Large intestine (tissue), 3 donors: ENCODE measurements around the gene FGB. TPM values are rescaled to one million over a fixed set of nuclear protein-coding genes. Genes with fewer than 3 reads are reported as not detected.
A peak's percentile ranks its signal among the peaks of the same experiment; 100 is the strongest.

Source experiments
- DNase-seq, 2 donors: peaks; one replicate each; pipeline versions ENCODE4 v3.0.0 to v3.0.0-alpha.2; 2013
- H3K27ac ChIP-seq: one replicate; pipeline ENCODE4 v1.5.1; 2013; ENCODE audit warnings: low read length
- H3K27me3 ChIP-seq: 2 replicates; pipeline ENCODE4 v1.6.1; 2013; ENCODE audit warnings: low read length; ENCODE audit not compliant: control insufficient read depth, insufficient read depth
- H3K36me3 ChIP-seq: 2 replicates; pipeline ENCODE4 v1.6.1; 2013; ENCODE audit warnings: low read length; ENCODE audit not compliant: control insufficient read depth, insufficient read depth
- H3K4me1 ChIP-seq: one replicate; pipeline ENCODE4 v1.6.1; 2013; ENCODE audit warnings: low read length; ENCODE audit not compliant: control insufficient read depth, insufficient read depth
- H3K4me3 ChIP-seq: one replicate; pipeline ENCODE4 v1.5.1; 2013; ENCODE audit warnings: low read length
- H3K9me3 ChIP-seq: one replicate; pipeline ENCODE4 v1.6.1; 2013; ENCODE audit warnings: mild to moderate bottlenecking, low read depth, low read length, moderate library complexity; ENCODE audit not compliant: control insufficient read depth
- WGBS: methylation state at CpG from one replicate; pipeline ENCODE4 v1.1.5; 2013; ENCODE audit warnings: low lambda C conversion rate; ENCODE audit not compliant: insufficient coverage; 5-methylcytosine and 5-hydroxymethylcytosine counted together
- polyA plus RNA-seq: library from polyadenylated mRNA; unstranded; fragments of 120-200 nt; gene quantifications from one replicate; pipeline ENCODE4 v1.2.1, GENCODE V29; 2013

The FGB gene
- polyA plus RNA-seq, 1 donor, result 213 TPM

DNA sequence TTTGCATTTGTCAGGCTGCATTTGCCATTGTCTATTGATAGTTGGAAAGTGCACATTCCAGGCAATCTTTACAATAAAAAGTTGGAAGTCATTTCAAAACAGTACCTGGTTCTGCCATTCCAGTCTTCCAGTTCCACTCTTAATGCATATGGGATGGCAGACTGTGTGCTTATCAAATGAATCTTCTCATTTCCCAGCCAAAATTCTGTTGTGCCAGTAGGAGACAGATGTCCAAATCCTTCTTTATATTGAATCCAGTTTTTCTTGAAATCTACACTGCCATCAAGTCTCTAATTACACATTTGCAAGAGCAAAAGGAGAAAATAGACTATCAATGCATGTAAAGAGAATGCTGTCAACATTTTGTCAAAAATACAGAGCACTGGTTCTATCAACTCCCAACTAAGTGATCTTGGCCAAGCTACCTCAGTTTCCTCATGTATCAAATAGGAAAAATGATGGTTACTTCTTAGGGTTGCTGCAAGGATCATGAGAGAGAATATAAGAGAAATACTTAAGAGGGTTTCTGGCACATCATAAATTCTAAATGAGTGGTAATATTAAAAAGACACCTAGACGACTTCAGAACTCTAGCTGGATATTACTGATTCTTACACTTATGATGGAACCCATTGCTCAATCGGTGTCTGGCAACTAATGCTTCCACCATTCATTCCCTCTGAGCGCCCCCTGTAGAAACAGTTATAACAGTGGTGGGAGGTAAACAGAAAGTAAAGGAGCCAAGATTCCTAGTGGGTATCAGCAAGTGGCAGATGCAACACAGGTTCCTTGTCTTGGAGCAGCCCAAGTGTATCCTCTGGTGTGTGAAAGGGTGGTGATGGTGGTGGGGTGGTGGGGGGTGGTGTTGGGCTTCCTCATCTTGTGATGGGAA lies 45.8 kb downstream of the FGB start:
- Histone ChIP-seq H3K36me3 (peaks cover 2% of the 10 kb centered on the region), H3K4me1 (peaks cover 6% of the 10 kb centered on the region), H3K4me3 (no peak overlapping the region), H3K27me3 (no peaks in the 10 kb centered on the region), H3K9me3 (no peaks in the 10 kb centered on the region), H3K27ac (no peak overlapping the region)
- DNase-seq, result no peak
- no CpG with 5 or more reads among the region's 3 CpGs for WGBS

DNA sequence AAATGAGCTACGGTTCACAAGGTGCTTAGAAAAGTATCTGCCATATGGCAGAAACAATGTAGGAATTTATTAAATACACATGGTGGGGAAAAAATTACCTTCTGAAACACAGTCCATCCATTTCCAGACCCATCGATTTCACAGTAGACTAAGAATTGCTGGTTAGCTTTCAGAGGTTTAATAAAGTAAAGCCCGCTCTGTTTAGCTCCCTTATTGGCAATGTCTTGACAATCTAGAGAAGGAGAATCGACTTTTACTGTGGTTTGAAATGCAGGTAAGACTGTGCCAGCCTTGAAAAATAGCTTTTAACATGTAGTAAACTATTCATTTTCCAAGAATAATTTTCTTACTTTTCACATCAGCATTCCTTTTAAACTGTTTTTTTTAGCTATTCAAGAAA lies 46.7 kb downstream of the FGB start:
- WGBS, result 90% methylated on average over 2 of the region's 4 CpGs
- no peak overlapping the region for H3K27ac ChIP-seq
- no peak for DNase-seq
- no peaks in the 10 kb centered on the region for H3K27me3 ChIP-seq
- H3K9me3 ChIP-seq, result no peaks in the 10 kb centered on the region
- peaks cover 9% of the 10 kb centered on the region for H3K4me1 ChIP-seq
- H3K36me3 ChIP-seq, result peaks cover 2% of the 10 kb centered on the region
- H3K4me3 ChIP-seq, result no peak overlapping the region

DNA sequence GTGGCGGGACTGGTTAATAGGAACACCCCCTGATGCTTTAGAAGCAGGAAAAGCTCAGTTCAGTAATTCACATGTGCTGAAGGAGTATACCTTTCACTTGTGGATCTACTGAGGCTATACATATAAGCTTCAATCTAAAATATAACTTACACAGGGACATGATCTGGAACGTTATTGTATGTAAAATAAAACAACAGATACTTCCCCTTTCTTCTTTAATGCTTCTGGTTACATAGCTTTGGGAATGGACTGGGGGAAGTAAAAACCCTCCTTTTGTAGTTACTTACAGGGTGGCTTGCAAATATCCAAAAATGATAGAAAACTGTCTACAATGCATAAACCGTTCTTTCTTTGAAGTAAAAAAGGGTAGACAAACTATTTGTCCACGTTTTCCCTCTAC lies 47.8 kb downstream of the FGB start:
- H3K36me3 ChIP-seq, result peaks cover 2% of the 10 kb centered on the region
- H3K9me3 ChIP-seq, result no peaks in the 10 kb centered on the region
- H3K27me3 ChIP-seq, result no peaks in the 10 kb centered on the region
- H3K27ac ChIP-seq, result no peak overlapping the region
- 60% methylated on average over 1 of the region's 4 CpGs for WGBS
- no peak for DNase-seq
- H3K4me1 ChIP-seq, result peaks cover 14% of the 10 kb centered on the region
- peak overlapping the region; percentile 8 for H3K4me3 ChIP-seq

DNA sequence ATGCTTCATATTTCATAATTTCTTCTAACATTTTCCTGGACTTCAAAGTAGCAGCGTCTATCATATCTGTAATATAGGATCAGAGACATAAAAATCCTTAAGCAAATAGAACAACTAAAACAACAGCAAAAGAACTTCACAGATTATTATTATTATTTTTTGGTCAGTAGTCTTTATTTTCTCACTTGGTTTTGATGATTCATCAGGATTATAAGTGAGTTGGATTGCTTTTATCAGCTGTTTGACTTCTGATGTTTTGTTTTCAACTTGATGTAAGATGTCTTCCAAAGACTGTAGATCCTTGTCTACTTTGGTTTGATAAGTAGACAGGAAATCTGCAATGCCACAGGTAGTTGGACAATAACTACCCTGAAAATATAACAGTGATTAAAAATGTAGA lies 49.0 kb downstream of the FGB start:
- no peaks in the 10 kb centered on the region for H3K27me3 ChIP-seq
- WGBS, result no CpG with 5 or more reads among the region's 1 CpG
- H3K36me3 ChIP-seq, result no peaks in the 10 kb centered on the region
- no peaks in the 10 kb centered on the region for H3K9me3 ChIP-seq
- H3K4me3 ChIP-seq, result peak overlapping the region; percentile 34
- DNase-seq, result no peak
- H3K27ac ChIP-seq, result peak overlapping the region; percentile 75
- peaks cover 21% of the 10 kb centered on the region for H3K4me1 ChIP-seq

DNA sequence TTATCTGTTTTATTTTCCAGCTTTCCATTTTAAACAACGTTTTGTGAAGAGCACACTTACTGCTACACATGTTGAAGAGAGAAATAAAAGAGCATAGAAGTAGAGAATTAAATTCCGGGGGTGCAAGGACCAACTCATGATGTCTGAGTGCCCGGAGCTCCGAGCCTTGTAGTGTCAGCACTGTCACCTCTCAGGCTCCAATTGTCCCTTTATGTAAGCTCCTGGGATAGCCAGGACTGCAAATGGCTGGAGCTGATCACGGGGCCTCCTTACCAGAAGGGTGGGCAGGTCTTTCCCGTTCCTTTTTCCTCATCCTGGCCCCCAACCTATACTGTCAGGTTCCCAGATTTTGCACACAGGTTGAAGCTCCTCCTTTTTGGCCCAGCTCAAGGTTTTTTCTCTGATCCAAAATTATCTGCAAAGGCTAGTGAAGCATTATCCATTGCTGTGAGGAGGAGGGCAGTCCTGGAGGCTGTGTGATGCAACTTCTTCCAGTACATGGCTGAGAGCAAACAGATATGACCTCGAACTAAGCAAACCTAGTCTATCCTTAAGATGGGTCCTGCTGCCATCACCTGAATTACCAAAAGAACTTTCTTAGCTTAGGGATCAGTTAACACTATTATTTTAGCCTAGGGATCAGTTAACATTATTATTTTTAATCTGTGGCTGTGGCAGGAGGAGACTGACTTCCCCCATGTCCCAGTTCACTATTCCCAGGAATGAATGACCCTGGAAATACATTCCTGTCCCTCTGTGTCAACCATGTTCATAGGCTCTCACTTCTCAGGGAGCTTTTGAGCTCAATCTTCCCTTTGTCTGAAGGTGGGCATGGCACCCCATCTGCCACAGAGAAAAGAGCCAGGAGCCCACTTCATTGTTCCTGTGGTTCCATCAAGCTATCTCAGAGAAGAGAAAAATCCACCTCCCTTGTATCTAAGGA lies 49.9 kb downstream of the FGB start, which contains the start of gene FGG:
Gene FGG, minus strand, starts transcription at position 185 of the 943 bp plus-strand sequence. Its CDS starts 47 bp downstream, at position 138.
- Histone ChIP-seq H3K4me1 (peaks cover 27% of the 10 kb centered on the region), H3K36me3 (no peaks in the 10 kb centered on the region), H3K27me3 (no peaks in the 10 kb centered on the region), H3K9me3 (no peaks in the 10 kb centered on the region), H3K4me3 (peak within 1 kb of the TSS; percentile 34), H3K27ac (peak within 1 kb of the TSS; percentile 75)
- peak; percentile 40 to 78 for DNase-seq
- WGBS, result no CpG with 5 or more reads among the region's 7 CpGs

DNA sequence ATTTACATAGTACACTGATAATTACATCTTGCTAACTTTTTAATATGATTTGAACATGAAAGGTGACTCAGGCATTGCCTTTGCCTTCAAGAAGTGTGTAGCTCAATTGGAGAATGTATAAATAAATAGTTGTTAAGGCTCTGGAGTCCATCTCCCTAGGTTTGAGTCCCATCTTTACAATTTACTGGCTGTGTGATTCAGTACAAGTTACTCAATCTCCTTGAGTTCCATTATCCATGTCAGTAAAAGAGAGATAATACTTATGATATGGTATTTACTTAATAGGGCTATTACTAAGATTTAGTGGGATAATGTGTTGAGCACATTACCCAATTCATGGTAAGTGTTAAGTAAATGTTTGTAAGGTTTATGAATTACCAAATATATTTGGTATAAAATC lies 51.5 kb downstream of the FGB start:
- no peak for DNase-seq
- H3K27ac ChIP-seq, result no peak overlapping the region
- peaks cover 34% of the 10 kb centered on the region for H3K4me1 ChIP-seq
- no peak overlapping the region for H3K4me3 ChIP-seq
- H3K9me3 ChIP-seq, result no peaks in the 10 kb centered on the region
- H3K36me3 ChIP-seq, result no peaks in the 10 kb centered on the region
- no peaks in the 10 kb centered on the region for H3K27me3 ChIP-seq

DNA sequence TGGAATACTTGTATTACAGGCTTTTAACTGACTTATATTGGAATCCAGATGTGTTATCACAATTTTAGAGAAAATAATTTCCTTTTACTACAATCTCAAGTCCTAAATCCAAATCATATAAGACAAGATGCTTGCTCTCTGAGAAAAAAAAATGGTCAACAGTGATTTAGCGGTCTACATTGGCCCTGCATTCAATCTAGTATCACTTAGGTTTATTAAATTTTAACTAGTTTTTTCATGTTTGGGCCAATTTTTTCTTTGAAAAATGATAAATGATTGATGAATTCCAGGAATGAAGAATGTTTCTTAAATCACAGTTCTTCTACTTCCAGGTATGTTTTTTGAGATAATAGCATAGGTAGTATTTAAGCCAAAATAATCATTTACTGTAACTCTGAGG lies 52.4 kb downstream of the FGB start:
- H3K4me1 ChIP-seq, result peaks cover 34% of the 10 kb centered on the region
- DNase-seq, result no peak
- no peaks in the 10 kb centered on the region for H3K36me3 ChIP-seq
- no peak overlapping the region for H3K4me3 ChIP-seq
- peak overlapping the region; percentile 1 for H3K27ac ChIP-seq
- 33% methylated on average over 1 of the region's 1 CpG for WGBS
- no peaks in the 10 kb centered on the region for H3K27me3 ChIP-seq
- H3K9me3 ChIP-seq, result no peaks in the 10 kb centered on the region

DNA sequence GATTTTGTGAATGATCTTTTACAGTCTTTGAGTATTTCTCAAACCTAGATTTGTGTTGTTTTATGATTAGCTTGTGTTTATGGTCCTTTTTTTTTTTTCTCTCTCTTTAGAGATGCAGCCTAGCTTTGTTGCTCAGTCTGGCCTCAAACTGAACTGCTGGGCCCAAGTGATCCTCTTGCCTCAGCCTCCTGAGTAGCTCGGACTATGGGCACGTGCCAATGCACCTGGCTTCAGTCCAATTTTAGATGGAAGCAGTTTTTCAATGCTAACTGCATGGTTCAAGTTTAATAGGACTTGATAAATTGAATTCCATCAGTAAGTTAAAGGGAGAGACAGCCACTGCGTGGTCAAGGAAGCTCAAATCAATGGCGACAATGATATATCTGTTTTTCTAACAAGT lies 53.5 kb downstream of the FGB start:
- H3K27ac ChIP-seq, result peak overlapping the region; percentile 7
- no peaks in the 10 kb centered on the region for H3K36me3 ChIP-seq
- H3K27me3 ChIP-seq, result no peaks in the 10 kb centered on the region
- H3K9me3 ChIP-seq, result no peaks in the 10 kb centered on the region
- H3K4me3 ChIP-seq, result no peak overlapping the region
- DNase-seq, result no peak
- no CpG with 5 or more reads among the region's 4 CpGs for WGBS
- H3K4me1 ChIP-seq, result peaks cover 34% of the 10 kb centered on the region

DNA sequence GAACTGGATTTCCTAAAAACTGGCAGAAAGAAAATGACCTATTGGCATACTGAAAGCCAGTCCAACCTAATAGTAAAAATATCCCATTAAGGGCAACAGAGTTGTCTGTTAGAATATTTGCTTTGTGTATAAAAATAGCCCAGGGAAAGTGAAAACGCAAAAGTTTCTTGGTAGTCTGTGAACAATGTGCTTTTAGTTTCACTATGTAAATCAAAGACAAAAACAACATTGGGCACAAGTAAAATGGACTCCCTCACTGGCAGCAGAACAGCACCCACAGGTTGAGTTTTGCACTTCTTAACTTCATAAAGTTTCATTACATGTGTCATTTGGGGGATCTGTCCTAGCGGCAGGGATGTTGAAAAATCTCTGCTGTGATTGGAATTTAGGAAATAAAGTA lies 53.9 kb downstream of the FGB start:
- Histone ChIP-seq H3K4me3 (no peak overlapping the region), H3K27me3 (no peaks in the 10 kb centered on the region), H3K9me3 (no peaks in the 10 kb centered on the region), H3K27ac (peak overlapping the region; percentile 7), H3K4me1 (peaks cover 34% of the 10 kb centered on the region), H3K36me3 (no peaks in the 10 kb centered on the region)
- DNase-seq, result peak in 1 of 2 donors; percentile 58
- 43% methylated on average over 1 of the region's 2 CpGs for WGBS

DNA sequence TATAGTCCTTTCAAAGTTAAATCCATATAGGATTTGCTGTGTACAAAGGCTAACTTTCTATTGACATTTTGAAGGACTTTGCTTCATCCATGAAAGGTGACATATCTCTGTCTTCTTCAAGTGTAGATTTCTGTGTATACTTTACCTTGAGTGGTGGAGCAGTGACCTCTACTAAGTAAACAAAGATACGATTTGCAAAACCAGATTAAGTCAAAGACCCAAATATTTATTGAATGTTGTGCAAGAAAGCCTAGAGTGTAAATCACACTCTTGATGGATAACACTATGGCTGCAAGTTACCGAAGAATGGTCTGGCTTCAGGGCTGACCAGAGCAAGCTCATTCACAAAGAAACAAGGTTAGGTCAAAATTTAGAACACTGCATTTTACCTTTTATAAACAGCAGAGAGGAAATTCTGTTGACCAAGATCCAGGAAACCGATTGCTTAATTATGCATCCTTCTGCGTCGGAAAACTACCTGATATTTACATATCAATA lies 55.1 kb downstream of the FGB start:
- Histone ChIP-seq H3K27ac (peak overlapping the region; percentile 58), H3K4me1 (peaks cover 34% of the 10 kb centered on the region), H3K27me3 (no peaks in the 10 kb centered on the region), H3K4me3 (no peak overlapping the region), H3K36me3 (no peaks in the 10 kb centered on the region), H3K9me3 (no peaks in the 10 kb centered on the region)
- whole genome bisulfite sequencing, result no CpG with 5 or more reads among the region's 5 CpGs
- peak; percentile 70 to 88 for DNase-seq
